Esophagus squamous epithelium (tissue), 4 donors: ENCODE results near the gene STEEP1.

ENCODE experiments used
- CTCF ChIP-seq, 6 experiments: fragments of 450-650 bp in 4 of 6; fragments of 200-600 bp in 2 of 6; sonication (generic) in 2 of 6; IDR thresholded peaks; one replicate each; pipeline ENCODE4 v1.5.1; 2016 to 2019; ENCODE audit warnings: antibody characterized with exemption in 6 of 6, mild to moderate bottlenecking in 4 of 6, moderate library complexity in 4 of 6
- POLR2A ChIP-seq, 4 donors: fragments of 450-650 bp; IDR thresholded peaks; one replicate each; pipeline ENCODE4 v1.6.1; 2017; ENCODE audit warnings: antibody characterized with exemption in 4 of 4, mild to moderate bottlenecking in 4 of 4, moderate library complexity in 3 of 4

- TF ChIP-seq CTCF (IDR thresholded peaks at IDR 0.05) (no peak), POLR2A (IDR thresholded peaks at IDR 0.05) (no peak)
Measured at GRCh38 chrX:119579414-119579813, 14.2 kb upstream of the STEEP1 start.
